T-helper 9 cell (primary cell): ENCODE data around the gene UGT1A5.
"Not testable (repeated sequence)": the region's sequence is repeated elsewhere in the genome, so short reads cannot be mapped to it uniquely, and the experiment has no call there.

Experiments
- DNase-seq: peaks from one replicate; pipeline ENCODE4 v3.0.0-alpha.2; 2020

Gene UGT1A5

GRCh38 chr2:233746475-233747282, 34.0 kb downstream of the UGT1A5 start:
- DNase-seq, result no peak

- DNase-seq, result no peak
These were observed 34.5 kb downstream of the UGT1A5 start for GRCh38 chr2:233747283-233747544.

GRCh38 chr2:233750689-233751088, 38.0 kb downstream of the UGT1A5 start:
- not testable (repeated sequence) for DNase-seq

GRCh38 chr2:233751212-233752009, 38.7 kb downstream of the UGT1A5 start:
- DNase-seq, result not testable (repeated sequence)

- DNase-seq, result no peak
These were observed 42.3 kb downstream of the UGT1A5 start for GRCh38 chr2:233754872-233755611.

GRCh38 chr2:233756429-233757081, 43.8 kb downstream of the UGT1A5 start:
- no peak for DNase-seq

GRCh38 chr2:233758141-233758540, 45.4 kb downstream of the UGT1A5 start:
- DNase-seq, result no peak

GRCh38 chr2:233758849-233759248, 46.1 kb downstream of the UGT1A5 start:
- no peak for DNase-seq

- no peak for DNase-seq
These were observed 47.3 kb downstream of the UGT1A5 start, which contains the start of gene UGT1A1 for GRCh38 chr2:233760043-233760442. Gene UGT1A1, plus strand, starts transcription at chr2:233760270. Its CDS starts 18 bp downstream, at chr2:233760288.

GRCh38 chr2:233761040-233761769, 48.5 kb downstream of the UGT1A5 start:
- no peak for DNase-seq

- no peak for DNase-seq
These were observed 51.6 kb downstream of the UGT1A5 start for GRCh38 chr2:233764264-233764663.

GRCh38 chr2:233764761-233765160, 52.1 kb downstream of the UGT1A5 start:
- no peak for DNase-seq

- DNase-seq, result no peak
These were observed 53.7 kb downstream of the UGT1A5 start for GRCh38 chr2:233766416-233766815.

- DNase-seq, result no peak
These were observed 55.4 kb downstream of the UGT1A5 start for GRCh38 chr2:233768076-233768475.

- no peak for DNase-seq
These were observed 56.6 kb downstream of the UGT1A5 start for GRCh38 chr2:233769260-233769659.

- DNase-seq, result no peak
These were observed 59.4 kb downstream of the UGT1A5 start for GRCh38 chr2:233772153-233772552.

GRCh38 chr2:233772583-233772982, 59.9 kb downstream of the UGT1A5 start:
- no peak for DNase-seq

GRCh38 chr2:233773854-233774253, 61.1 kb downstream of the UGT1A5 start:
- no peak for DNase-seq

GRCh38 chr2:233775414-233775813, 62.7 kb downstream of the UGT1A5 start:
- DNase-seq, result no peak

GRCh38 chr2:233778030-233778429, 65.3 kb downstream of the UGT1A5 start, which contains the start of gene MROH2A:
Gene MROH2A, plus strand, starts transcription at chr2:233778330. Its CDS starts 1,029 bp downstream, at chr2:233779359.
- DNase-seq, result no peak

GRCh38 chr2:233779722-233780121, 67.0 kb downstream of the UGT1A5 start:
- no peak for DNase-seq

- no peak for DNase-seq
These were observed 68.1 kb downstream of the UGT1A5 start for GRCh38 chr2:233780771-233781170.
